ENCODE data around the gene CACNA1H.
"Not testable (repeated sequence)": the region's sequence is repeated elsewhere in the genome, so short reads cannot be mapped to it uniquely, and the experiment has no call there.

CACNA1H gene

GRCh38 chr16:1184980-1185379 is 32.1 kb downstream of the CACNA1H start:
- TF ChIP-seq CTCF (conservative IDR thresholded peaks at IDR 0.05): no peak
- no peak overlapping the region for H3K27ac ChIP-seq

- H3K27ac ChIP-seq: not testable (repeated sequence)
Measured at GRCh38 chr16:1185460-1186207, 32.7 kb downstream of the CACNA1H start.

- no peak overlapping the region for H3K27ac ChIP-seq
- TF ChIP-seq CTCF (conservative IDR thresholded peaks at IDR 0.05): no peak
Measured at GRCh38 chr16:1188432-1189189, 35.7 kb downstream of the CACNA1H start.

GRCh38 chr16:1189455-1189854 is 36.5 kb downstream of the CACNA1H start:
- no peak overlapping the region for H3K27ac ChIP-seq
- TF ChIP-seq CTCF (conservative IDR thresholded peaks at IDR 0.05): no peak

GRCh38 chr16:1190789-1191188 is 37.9 kb downstream of the CACNA1H start:
- not testable (repeated sequence) for H3K27ac ChIP-seq

- no peak for TF ChIP-seq CTCF (conservative IDR thresholded peaks at IDR 0.05)
- no peak overlapping the region for H3K27ac ChIP-seq
Measured at GRCh38 chr16:1192384-1193073, 39.6 kb downstream of the CACNA1H start.

GRCh38 chr16:1193143-1193824 is 40.4 kb downstream of the CACNA1H start:
- H3K27ac ChIP-seq: no peak overlapping the region

More at GRCh38 chr16:1193143-1193824, 40.4 kb downstream of the CACNA1H start:
- no peak for TF ChIP-seq CTCF (conservative IDR thresholded peaks at IDR 0.05)
